ENCODE data around the gene SLC25A10.

Gene SLC25A10

DNA sequence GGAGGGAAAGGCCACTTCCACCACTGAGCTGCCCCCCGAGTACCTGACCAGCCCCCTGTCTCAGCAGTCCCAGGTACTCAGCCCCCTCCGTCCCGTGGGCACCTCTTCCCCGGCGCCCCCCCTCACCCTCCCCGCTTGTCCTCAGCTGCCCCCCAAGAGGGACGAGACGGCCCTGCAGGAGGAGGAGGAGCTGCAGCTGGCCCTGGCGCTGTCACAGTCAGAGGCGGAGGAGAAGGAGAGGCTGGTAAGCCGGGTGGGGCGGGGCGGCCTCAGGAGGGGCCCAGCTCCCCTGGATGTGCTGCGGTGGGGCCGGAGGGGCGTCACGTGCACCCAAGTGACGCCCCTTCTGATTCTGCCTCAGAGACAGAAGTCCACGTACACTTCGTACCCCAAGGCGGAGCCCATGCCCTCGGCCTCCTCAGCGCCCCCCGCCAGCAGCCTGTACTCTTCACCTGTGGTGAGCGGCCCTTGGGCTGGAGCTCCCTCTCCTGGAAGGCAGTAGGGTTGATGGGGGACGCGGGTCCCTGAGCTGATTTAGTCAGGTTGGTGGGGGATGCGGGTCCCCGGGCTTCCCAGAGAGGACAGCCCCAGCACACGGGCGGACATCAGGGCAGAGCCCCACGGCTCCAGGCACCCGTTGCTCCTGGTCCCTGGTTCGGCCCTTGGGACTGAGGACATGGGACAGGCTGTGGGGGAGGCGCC lies 18.4 kb upstream of the SLC25A10 start (continued):
- no peak for TF ChIP-seq BCL11B (tag by site-specific recombination; IDR thresholded peaks at IDR 0.05; ENCODE audit: low read depth)
- TF ChIP-seq, protein P1, sequence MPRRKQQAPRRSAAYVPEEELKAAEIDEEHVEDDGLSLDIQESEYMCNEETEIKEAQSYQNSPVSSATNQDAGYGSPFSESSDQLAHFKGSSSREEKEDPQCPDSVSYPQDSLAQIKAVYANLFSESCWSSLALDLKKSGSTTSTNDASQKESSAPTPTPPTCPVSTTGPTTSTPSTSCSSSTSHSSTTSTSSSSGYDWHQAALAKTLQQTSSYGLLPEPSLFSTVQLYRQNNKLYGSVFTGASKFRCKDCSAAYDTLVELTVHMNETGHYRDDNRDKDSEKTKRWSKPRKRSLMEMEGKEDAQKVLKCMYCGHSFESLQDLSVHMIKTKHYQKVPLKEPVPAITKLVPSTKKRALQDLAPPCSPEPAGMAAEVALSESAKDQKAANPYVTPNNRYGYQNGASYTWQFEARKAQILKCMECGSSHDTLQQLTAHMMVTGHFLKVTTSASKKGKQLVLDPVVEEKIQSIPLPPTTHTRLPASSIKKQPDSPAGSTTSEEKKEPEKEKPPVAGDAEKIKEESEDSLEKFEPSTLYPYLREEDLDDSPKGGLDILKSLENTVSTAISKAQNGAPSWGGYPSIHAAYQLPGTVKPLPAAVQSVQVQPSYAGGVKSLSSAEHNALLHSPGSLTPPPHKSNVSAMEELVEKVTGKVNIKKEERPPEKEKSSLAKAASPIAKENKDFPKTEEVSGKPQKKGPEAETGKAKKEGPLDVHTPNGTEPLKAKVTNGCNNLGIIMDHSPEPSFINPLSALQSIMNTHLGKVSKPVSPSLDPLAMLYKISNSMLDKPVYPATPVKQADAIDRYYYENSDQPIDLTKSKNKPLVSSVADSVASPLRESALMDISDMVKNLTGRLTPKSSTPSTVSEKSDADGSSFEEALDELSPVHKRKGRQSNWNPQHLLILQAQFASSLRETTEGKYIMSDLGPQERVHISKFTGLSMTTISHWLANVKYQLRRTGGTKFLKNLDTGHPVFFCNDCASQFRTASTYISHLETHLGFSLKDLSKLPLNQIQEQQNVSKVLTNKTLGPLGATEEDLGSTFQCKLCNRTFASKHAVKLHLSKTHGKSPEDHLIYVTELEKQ (tag by site-specific recombination; IDR thresholded peaks at IDR 0.05; ENCODE audit: borderline replicate concordance) = no peak
- TF ChIP-seq ZNF843 (tag by site-specific recombination; IDR thresholded peaks at IDR 0.05) = no peak
- no peak for TF ChIP-seq ZNF174 (tag by site-specific recombination; IDR thresholded peaks at IDR 0.05)
- TF ChIP-seq ZNF677 (tag by site-specific recombination; IDR thresholded peaks at IDR 0.05) = no peak
- TF ChIP-seq ZBTB1 (tag by site-specific recombination; IDR thresholded peaks at IDR 0.05) = no peak
- TF ChIP-seq ZBTB21 (tag by site-specific recombination; IDR thresholded peaks at IDR 0.05) = no peak
- TF ChIP-seq ZNF654 (tag by site-specific recombination; IDR thresholded peaks at IDR 0.05; ENCODE audit: low read depth) = 0 out of 2 replicates have a peak, but pooled peaks have one; percentile 7
- TF ChIP-seq SCRT1 (tag by site-specific recombination; IDR thresholded peaks at IDR 0.05; ENCODE audit: borderline replicate concordance) = no peak
- TF ChIP-seq KLF8 (tag by site-specific recombination; IDR thresholded peaks at IDR 0.05) = no peak
- no peak for TF ChIP-seq ZNF670 (tag by site-specific recombination; IDR thresholded peaks at IDR 0.05; ENCODE audit: low read depth)
- peak; percentile 49; the same call in 1 of the 2 replicates for TF ChIP-seq KLF1 (tag by site-specific recombination; IDR thresholded peaks at IDR 0.05)
- TF ChIP-seq ZNF548 (tag by site-specific recombination; IDR thresholded peaks at IDR 0.05) = no peak
- TF ChIP-seq ZNF747 (tag by site-specific recombination; IDR thresholded peaks at IDR 0.05) = no peak
- no peak for TF ChIP-seq ZFP37 (tag by site-specific recombination; IDR thresholded peaks at IDR 0.05)

- ChIA-PET CTCF (interaction anchor here (1.0 kb wide), 1 partner anchor 19 kb away, joined by 6 read pairs; no protein-coding TSS in a partner anchor), POLR2A (interaction anchor here (1.7 to 2.7 kb wide), 3 partner anchors 8 to 11 kb away, joined by 9 to 16 read pairs (median 15); partner anchors contain the start of genes ARL16, HGS and MRPL12)
- H3K36me3 ChIP-seq (ENCODE audit: control insufficient read depth in 2 of 2, insufficient read depth in 1 of 2, low read length in 2 of 2) = peaks cover 35 to 98% of the 10 kb centered on the region in 2 experiments
- H3K4me3 ChIP-seq (ENCODE audit: low read depth, low read length) = no peak overlapping the region
- TF ChIP-seq ZNF529 (tag by site-specific recombination; IDR thresholded peaks at IDR 0.05; ENCODE audit: insufficient replicate concordance) = no peak
- no peak for TF ChIP-seq GLIS1 (tag by site-specific recombination; IDR thresholded peaks at IDR 0.05)
- TF ChIP-seq, protein P2, sequence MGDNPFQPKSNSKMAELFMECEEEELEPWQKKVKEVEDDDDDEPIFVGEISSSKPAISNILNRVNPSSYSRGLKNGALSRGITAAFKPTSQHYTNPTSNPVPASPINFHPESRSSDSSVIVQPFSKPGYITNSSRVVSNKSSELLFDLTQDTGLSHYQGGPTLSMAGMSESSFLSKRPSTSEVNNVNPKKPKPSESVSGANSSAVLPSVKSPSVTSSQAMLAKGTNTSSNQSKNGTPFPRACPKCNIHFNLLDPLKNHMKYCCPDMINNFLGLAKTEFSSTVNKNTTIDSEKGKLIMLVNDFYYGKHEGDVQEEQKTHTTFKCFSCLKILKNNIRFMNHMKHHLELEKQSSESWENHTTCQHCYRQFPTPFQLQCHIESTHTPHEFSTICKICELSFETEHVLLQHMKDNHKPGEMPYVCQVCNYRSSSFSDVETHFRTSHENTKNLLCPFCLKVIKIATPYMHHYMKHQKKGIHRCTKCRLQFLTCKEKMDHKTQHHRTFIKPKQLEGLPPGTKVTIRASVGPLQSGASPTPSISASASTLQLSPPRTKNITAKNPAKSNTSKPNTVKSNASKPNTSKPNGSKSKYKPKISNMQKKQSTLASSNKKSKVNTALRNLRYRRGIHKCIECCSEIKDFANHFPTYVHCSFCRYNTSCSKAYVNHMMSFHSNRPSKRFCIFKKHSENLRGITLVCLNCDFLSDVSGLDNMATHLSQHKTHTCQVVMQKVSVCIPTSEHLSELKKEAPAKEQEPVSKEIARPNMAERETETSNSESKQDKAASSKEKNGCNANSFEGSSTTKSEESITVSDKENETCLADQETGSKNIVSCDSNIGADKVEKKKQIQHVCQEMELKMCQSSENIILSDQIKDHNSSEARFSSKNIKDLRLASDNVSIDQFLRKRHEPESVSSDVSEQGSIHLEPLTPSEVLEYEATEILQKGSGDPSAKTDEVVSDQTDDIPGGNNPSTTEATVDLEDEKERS (tag by site-specific recombination; IDR thresholded peaks at IDR 0.05) = no peak
- TF ChIP-seq, protein P3, sequence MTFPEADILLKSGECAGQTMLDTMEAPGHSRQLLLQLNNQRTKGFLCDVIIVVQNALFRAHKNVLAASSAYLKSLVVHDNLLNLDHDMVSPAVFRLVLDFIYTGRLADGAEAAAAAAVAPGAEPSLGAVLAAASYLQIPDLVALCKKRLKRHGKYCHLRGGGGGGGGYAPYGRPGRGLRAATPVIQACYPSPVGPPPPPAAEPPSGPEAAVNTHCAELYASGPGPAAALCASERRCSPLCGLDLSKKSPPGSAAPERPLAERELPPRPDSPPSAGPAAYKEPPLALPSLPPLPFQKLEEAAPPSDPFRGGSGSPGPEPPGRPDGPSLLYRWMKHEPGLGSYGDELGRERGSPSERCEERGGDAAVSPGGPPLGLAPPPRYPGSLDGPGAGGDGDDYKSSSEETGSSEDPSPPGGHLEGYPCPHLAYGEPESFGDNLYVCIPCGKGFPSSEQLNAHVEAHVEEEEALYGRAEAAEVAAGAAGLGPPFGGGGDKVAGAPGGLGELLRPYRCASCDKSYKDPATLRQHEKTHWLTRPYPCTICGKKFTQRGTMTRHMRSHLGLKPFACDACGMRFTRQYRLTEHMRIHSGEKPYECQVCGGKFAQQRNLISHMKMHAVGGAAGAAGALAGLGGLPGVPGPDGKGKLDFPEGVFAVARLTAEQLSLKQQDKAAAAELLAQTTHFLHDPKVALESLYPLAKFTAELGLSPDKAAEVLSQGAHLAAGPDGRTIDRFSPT (tag by site-specific recombination; IDR thresholded peaks at IDR 0.05) = 0 out of 2 replicates have a peak, but pooled peaks have one; percentile 19
- no peak for TF ChIP-seq KLF8 (tag by site-specific recombination; IDR thresholded peaks at IDR 0.05)
- H3K9me3 ChIP-seq (ENCODE audit: control insufficient read depth, insufficient read depth, low read depth, low read length) = no peaks in the 10 kb centered on the region
- H3K4me1 ChIP-seq (ENCODE audit: control insufficient read depth, insufficient read depth, low read length) = no peaks in the 10 kb centered on the region
- H3K27ac ChIP-seq (ENCODE audit: extremely low read depth, low read depth, low read length) = no peak overlapping the region
Measured at GRCh38 chr17:81694810-81695209, 17.3 kb upstream of the SLC25A10 start.
